NCI-H345 (cell line): ENCODE measurements around the gene KRT4.

Source experiments
- DNase-seq: peaks from one replicate; lab custom pipeline; 2025; lab: John Stamatoyannopoulos, UW

KRT4 gene

DNA sequence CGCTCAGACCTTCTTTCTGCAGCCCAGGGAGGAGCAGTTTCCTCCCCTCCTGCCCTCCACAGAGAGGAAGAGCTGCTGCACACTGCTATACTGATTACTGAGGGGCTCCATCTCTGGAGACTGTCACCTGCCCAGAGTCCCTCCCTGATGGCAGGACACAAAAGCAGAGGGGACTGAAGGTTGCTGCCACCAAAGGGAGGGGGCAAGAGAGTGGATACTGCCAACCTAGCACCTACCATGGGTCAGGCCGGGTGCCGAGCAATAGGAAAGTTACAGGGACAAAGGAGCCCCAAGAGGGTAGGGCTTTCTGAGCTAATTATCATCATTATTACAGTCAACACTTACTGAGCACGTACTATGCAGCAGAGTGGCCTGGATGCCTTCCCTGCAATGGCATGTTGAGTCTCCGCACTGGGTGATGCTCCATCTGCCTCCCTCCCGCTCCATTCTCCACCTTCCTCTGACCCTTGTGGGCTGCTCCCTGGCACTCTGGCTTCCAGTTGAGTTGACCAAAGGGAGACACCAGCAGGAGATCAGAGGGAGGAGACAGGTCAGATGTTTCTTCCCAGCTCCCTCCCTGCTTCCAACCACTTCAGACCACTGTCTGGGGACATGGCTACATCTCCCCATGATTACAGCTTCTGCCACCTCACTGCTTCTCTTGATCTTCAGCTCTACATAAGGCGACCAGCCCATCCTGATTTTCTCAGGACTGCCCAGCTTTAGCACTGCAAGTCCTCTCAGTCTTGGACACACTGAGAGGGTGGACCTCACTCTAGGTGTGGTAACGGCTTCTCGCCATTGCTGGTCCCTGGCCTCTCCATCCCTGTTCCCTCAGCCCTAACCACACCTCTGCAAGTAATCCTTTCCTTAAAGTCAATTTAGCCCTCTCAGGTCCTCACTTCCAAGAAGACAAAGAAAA is 22.8 kb upstream of the KRT4 start:
- DNase-seq, result no peak

GRCh38 chr12:52836042-52836466 is 22.1 kb upstream of the KRT4 start:
- DNase-seq, result no peak

GRCh38 chr12:52835271-52836041 is 21.5 kb upstream of the KRT4 start:
- DNase-seq, result no peak

GRCh38 chr12:52834727-52835001 is 20.7 kb upstream of the KRT4 start:
- DNase-seq, result no peak

DNA sequence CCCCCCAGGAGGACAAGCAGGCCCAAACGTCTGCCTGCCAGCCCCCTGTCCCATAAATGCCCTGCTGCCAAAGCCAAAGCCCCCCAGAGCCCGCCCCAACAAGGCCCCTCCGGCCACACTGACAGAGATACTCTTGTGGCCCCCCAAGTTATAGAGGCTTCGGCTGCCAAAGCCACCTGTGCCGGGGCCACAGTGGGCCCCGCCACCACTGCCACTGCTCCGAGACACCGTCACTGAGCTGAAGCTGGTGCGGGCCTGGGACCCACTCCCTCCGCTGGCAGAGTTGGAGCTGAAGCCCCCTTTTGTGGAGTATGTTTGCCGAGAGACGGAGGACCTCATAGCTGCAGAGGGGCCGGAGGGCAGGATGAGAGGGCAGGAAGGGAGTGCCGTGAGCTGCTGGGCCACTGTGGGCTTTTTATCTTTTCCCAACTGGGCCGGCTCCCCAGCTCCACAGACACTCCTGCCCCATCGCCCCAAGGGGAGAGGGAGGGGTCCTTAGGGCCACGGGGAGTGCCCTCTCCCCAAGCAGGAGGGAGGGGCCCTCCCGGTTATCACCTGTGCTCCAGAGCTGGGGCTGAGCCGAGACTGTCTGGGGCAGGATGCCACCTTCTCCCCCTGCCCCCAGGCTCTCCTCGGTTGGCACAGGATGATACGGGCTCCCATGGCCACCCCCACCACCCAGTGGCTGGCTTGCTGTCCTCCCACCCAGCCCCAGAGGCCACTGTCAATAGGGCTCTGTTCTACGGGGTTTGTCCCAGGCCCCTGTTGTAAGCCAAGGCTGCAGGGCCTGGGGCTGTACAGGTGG is 20.2 kb upstream of the KRT4 start, which contains the start of gene KRT79:
TSS of gene KRT79 (minus strand) at position 390 of the 805 bp plus-strand sequence. CDS start at position 339, 51 bp downstream.
- no peak for DNase-seq

GRCh38 chr12:52832985-52833905 is 19.3 kb upstream of the KRT4 start:
- DNase-seq, result no peak

- no peak for DNase-seq
These were observed 18.5 kb upstream of the KRT4 start for GRCh38 chr12:52832451-52832850.

GRCh38 chr12:52831251-52831650 is 17.3 kb upstream of the KRT4 start:
- no peak for DNase-seq

GRCh38 chr12:52829986-52830770 is 16.3 kb upstream of the KRT4 start:
- no peak for DNase-seq

GRCh38 chr12:52828591-52829021 is 14.7 kb upstream of the KRT4 start:
- no peak for DNase-seq

DNA sequence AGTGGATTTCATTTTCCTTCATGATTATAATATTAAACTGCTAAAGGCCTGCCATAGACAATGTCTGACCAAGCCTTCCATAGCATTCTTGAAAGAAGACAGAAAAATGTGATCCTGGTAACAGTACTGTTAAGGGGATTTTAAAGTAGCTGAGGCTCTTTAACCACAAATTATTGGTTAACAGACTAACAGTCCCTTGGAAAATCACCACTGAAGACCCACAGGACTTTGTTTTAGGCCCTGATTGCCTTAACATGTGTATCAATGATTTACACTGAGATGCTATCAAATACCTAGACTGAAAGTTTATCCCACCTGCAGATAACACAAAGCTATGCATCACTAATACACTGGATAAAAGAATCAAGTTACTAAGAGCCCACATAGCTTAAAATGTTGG is 14.2 kb upstream of the KRT4 start:
- DNase-seq, result no peak

DNA sequence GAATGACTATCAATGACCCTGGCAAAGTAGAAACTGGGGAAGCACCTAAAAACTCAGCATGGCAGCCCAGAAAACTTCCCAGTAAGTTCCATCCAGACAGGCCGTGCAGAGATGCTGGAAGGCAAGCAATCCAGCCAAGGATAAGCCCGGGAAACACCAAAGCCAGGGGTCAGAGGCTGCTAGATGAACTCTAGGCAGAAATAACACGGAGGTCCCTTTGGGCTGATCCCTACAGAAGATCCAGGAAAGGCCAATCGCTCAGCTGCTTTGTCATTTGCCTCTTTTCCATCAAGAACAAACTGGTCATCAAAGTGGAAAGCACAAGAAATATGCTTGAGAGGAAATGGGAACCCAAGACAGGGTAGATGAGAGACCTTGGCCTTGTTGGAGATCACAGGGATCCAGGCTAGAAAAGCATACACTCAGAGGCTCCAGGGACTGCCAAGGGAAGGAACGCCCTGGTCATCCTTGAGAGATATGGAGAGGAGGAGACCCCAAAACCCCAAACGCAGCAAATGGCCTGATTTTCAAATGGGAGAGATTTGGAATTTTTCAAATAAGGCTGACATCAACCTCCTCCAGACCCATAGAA is 13.7 kb upstream of the KRT4 start:
- DNase-seq, result no peak

DNA sequence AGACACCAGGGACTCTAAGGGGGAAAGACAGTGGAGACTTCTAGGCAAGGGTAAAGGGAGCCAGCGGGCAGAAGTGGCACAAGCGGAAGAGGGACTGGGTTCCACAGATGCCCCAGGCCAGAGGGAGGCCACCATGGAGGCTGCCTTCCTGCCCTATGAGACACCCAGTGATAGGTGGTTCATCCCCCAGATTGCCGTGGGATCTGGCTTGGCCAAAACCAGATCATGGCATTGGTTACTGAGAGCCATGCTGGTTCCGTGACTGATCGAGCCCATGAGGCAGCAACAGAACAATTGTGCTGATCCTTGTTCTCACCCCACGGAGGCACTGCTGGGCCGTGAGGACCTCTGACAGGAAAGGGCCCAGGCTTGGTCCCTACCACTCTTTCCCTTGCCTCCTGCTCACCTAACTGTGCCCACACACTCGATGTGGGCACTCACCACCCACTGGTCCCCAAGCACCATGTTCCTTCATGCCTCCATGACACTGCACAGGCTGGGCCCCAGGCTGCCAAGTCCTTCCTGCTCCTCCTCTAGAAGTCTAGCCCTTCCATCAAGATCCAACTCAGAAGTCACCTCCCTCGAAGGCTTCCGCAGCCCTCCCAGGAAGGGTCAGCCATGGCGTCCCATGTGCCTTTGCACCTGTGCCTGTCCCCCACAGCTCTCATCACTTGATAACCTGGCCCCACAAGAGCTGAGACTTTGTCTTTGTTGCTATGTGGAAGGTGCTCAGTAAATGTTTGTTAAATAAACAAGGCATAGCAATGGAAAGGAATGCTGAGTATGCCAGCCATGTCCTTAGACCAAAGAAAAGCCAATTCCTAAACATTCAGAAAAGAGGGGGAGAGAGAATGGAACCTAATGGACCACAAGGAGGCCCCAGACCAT is 12.9 kb upstream of the KRT4 start:
- no peak for DNase-seq

GRCh38 chr12:52825961-52826360 is 12.0 kb upstream of the KRT4 start:
- no peak for DNase-seq

- no peak for DNase-seq
These were observed 11.0 kb upstream of the KRT4 start for GRCh38 chr12:52824741-52825410.

GRCh38 chr12:52823761-52824450 is 10.0 kb upstream of the KRT4 start:
- DNase-seq, result no peak

DNA sequence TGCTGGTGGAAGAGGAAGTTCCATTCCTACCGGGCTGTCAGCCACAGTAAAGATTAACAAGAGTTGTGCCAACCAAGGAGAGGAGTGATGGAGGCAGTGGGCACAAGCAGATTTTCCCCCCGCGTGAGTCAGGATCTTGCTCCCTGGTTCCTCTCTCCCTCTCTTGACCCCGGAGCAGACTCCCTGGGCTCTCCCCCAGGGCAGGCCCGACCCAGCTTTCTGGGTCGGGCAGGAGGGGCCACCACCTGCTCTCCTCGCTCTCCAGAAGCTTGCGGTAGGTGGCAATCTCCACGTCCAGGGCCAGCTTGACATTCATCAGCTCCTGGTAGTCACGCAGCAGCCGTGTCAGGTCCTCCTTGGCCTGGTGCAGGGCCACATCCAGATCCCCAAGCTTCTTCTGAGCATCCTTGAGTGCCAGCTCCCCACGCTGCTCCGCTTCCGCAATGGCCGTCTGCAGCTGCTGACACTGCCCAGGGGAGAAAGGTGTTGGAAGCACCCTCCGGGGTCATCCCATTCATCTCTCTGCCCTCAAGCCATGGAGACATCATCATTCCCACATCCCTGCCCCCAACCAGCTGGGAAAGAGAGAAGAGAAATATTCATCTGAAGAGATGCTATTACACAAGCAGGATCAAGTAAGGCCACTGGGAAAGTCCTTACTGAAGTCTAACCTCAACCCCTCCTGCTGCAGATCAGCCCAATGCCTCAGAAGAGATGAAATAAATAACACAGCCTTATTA is 9.0 kb upstream of the KRT4 start:
- no peak for DNase-seq
